ENCODE measurements around the gene IL17RE. TPM values are rescaled to one million over a fixed set of nuclear protein-coding genes. Genes with fewer than 3 reads are reported as not detected.

Gene IL17RE
- total and polyA plus RNA-seq, 9 of the 15 experiments (the other 6 are each of a cell fraction or from before 2014, with no cell fraction given) = 0.32 to 1.9 (median 0.51) TPM; not detected in 4

GRCh38 chr3:9862391-9863057 lies 40.1 kb upstream of the IL17RE start (continued):
- peak; percentile 55; the same call in 1 of the 2 replicates for TF ChIP-seq ZNF24 (IDR thresholded peaks at IDR 0.05)
- no peak for TF ChIP-seq SETDB1 (IDR thresholded peaks at IDR 0.05; ENCODE audit: low read length)
- peak; percentile 80 for TF ChIP-seq EGR1 (conservative IDR thresholded peaks at IDR 0.05)
- peak; percentile 65; the same call in 1 of the 2 replicates for TF ChIP-seq E2F1 (CRISPR knock-in tag; IDR thresholded peaks at IDR 0.05)
- peak; percentile 68 for TF ChIP-seq JUND (IDR thresholded peaks at IDR 0.05; ENCODE audit: borderline replicate concordance, low read depth, low read length)
- TF ChIP-seq JUND (tag; IDR thresholded peaks at IDR 0.05; ENCODE audit: borderline replicate concordance, low read depth, low read length) = no peak; the same call in 2 of the 3 replicates
- TF ChIP-seq ZNF41 (CRISPR knock-in tag; conservative IDR thresholded peaks at IDR 0.05) = no peak
- TF ChIP-seq TAF9B (IDR thresholded peaks at IDR 0.05; ENCODE audit: partially characterized antibody) = no peak

- no peak for FAIRE-seq
- TF ChIP-seq FOXO4 (CRISPR knock-in tag; IDR thresholded peaks at IDR 0.05) = no peak
- TF ChIP-seq NONO (IDR thresholded peaks at IDR 0.05; ENCODE audit: low read depth in 2 of 2, low read length in 1 of 2) = no peak
- no peak for TF ChIP-seq SREBF2 (CRISPR knock-in tag; IDR thresholded peaks at IDR 0.05)
- TF ChIP-seq PURB (CRISPR knock-in tag; IDR thresholded peaks at IDR 0.05; ENCODE audit: low read depth) = no peak
- TF ChIP-seq MAFF (IDR thresholded peaks at IDR 0.05; ENCODE audit: low read length) = no peak
- TF ChIP-seq IRF9 (tag; IDR thresholded peaks at IDR 0.05) = no peak
- no peak for TF ChIP-seq CCAR2 (IDR thresholded peaks at IDR 0.05; ENCODE audit: low read depth, low read length)
- TF ChIP-seq CAMTA2 (CRISPR knock-in tag; conservative IDR thresholded peaks at IDR 0.05) = no peak
- 0 out of 2 replicates have a peak, but pooled peaks have one; percentile 56 for TF ChIP-seq ZNF197 (CRISPR knock-in tag; IDR thresholded peaks at IDR 0.05; ENCODE audit: low read depth)
- TF ChIP-seq GTF2A2 (tag; IDR thresholded peaks at IDR 0.05) = no peak
These were observed 39.4 kb upstream of the IL17RE start for GRCh38 chr3:9863058-9863772.

More at GRCh38 chr3:9863058-9863772, 39.4 kb upstream of the IL17RE start:
- Histone ChIP-seq H3K36me3 (ENCODE audit: control insufficient read depth, insufficient read depth, low read length) (no peaks in the 10 kb centered on the region), H2AFZ (ENCODE audit: low read depth, low read length) (peak overlapping the region; percentile 99), H3K4me1 (replicated peaks in 1 of 2; ENCODE audit: control insufficient read depth in 2 of 2, insufficient read depth in 2 of 2, low read length in 2 of 2) (peaks cover 6 to 30% of the 10 kb centered on the region in 2 experiments; a peak in 4 of 5 replicates), H3K9me1 (ENCODE audit: control insufficient read depth, insufficient read depth, low read length) (no peaks in the 10 kb centered on the region), H3K4me3 (peak overlapping the region; percentile 36; the same call in 1 of the 2 replicates), H3K79me2 (ENCODE audit: control insufficient read depth, insufficient read depth, low read length) (no peaks in the 10 kb centered on the region), H3K9me3 (replicated peaks; ENCODE audit: control insufficient read depth, insufficient read depth, low read depth, low read length) (no peaks in the 10 kb centered on the region), H3K27ac (ENCODE audit: extremely low read depth, low read depth, low read length) (peak overlapping the region; percentile 36; the same call in 2 of the 3 replicates), H3K27me3 (ENCODE audit: control insufficient read depth in 2 of 2, insufficient read depth in 2 of 2, low read length in 2 of 2) (no peaks in the 10 kb centered on the region), H3K4me2 (ENCODE audit: insufficient read depth, low read length) (peak overlapping the region; percentile 76), H3K9ac (ENCODE audit: insufficient read depth in 1 of 2, low read depth in 2 of 2, low read length in 2 of 2) (peak overlapping the region; percentile 59 to 90; a peak in 3 of 4 replicates), H4K20me1 (replicated peaks; ENCODE audit: control insufficient read depth, insufficient read depth, low read length) (no peaks in the 10 kb centered on the region)
- ChIA-PET POLR2A (no interaction called here), CTCF (ENCODE audit: low intra/inter-chr PET ratio) (no interaction called here)
- BruUV-seq (replicated peaks) = no TSS peak
- intact Hi-C loops (cut with micrococcal nuclease) = loop anchor here (2.0 to 5.0 kb wide), 3 partner anchors 54 to 114 kb away; partner anchors contain the start of genes CRELD1 and IL17RC
- ATAC-seq (no peak), DNase-seq (ENCODE audit: extremely low read depth in 1 of 4, low spot score in 3 of 4) (no peak)
- WGBS (ENCODE audit: insufficient coverage, low coverage, missing lambda C conversion rate) = 77% methylated on average over 15 of the region's 22 CpGs
- in situ Hi-C loops (cut with MboI) = no loop called here

All from K562 (cell line).